HepG2 (cell line): ENCODE measurements around the gene RAC3. TPM values are rescaled to one million over a fixed set of nuclear protein-coding genes. Genes with fewer than 3 reads are reported as not detected.

ENCODE experiments used
- ATAC-seq: fragments of 200-7000 bp; cut with Tn5 transposase; 3 replicates; pipeline ENCODE4 v1.9.1; 2020; ENCODE audit warnings: mild to moderate bottlenecking, moderate library complexity
- BruUV-seq: library from RNA; stranded (reverse); fragments of 400-500 nt; replicated peaks from 2 replicates; lab custom pipeline; 2021; lab: Mats Ljungman, UMichigan
- CTCF ChIA-PET: fragments of 300-600 bp; formaldehyde crosslinking; extraction: SDS; loops from one replicate; lab custom pipeline; 2021; ENCODE audit warnings: low total read pairs, inconsistent platforms, low intra/inter-chr PET ratio; lab: Yijun Ruan, JAX
- POLR2A ChIA-PET: fragments of 350-600 bp; sonication (Branson Sonifier 250); formaldehyde crosslinking; loops from one replicate; lab custom pipeline; 2020; ENCODE audit warnings: antibody characterized with exemption, inconsistent platforms; lab: Yijun Ruan, JAX
- DNase-seq: peaks from one replicate; pipeline ENCODE4 v3.0.0-alpha.2; 2015; ENCODE audit warnings: low spot score
- FAIRE-seq: peaks from 3 replicates; lab custom pipeline; 2011; peaks lifted over from hg19 to GRCh38; lab: Jason Lieb, UNC
- H2AFZ ChIP-seq: one replicate; pipeline ENCODE4 v1.6.1; 2011; ENCODE audit warnings: low read length, inconsistent platforms
- H3K27ac ChIP-seq: fragments of 300-600 bp; 3 replicates; pipeline ENCODE4 v1.8.0; 2011; ENCODE audit warnings: mixed run types, mild to moderate bottlenecking, mixed read lengths, low read length, inconsistent platforms; ENCODE audit not compliant: insufficient read depth; ENCODE audit errors: extremely low read length
- H3K27me3 ChIP-seq, 2 experiments: fragments of 200-600 bp in 1 of 2; 2 replicates in 1 of 2; 3 replicates in 1 of 2; pipeline versions ENCODE4 v1.6.0 to v1.8.0; 2011; ENCODE audit warnings: low read length in 2 of 2, mild to moderate bottlenecking in 2 of 2, moderate library complexity in 2 of 2, inconsistent platforms in 1 of 2; ENCODE audit not compliant: insufficient read depth in 2 of 2, control insufficient read depth in 1 of 2
- H3K36me3 ChIP-seq, 2 experiments: fragments of 200-600 bp in 1 of 2; replicated peaks in 1 of 2; 2 replicates in 1 of 2; 3 replicates in 1 of 2; pipeline versions ENCODE4 v1.5.1 to v1.8.0; 2011; ENCODE audit warnings: low read length in 2 of 2, inconsistent platforms in 1 of 2; ENCODE audit not compliant: insufficient read depth in 2 of 2, control insufficient read depth in 1 of 2
- H3K4me1 ChIP-seq: 2 replicates; pipeline ENCODE4 v1.5.1; 2012; ENCODE audit warnings: low read length, inconsistent platforms; ENCODE audit not compliant: insufficient read depth
- H3K4me2 ChIP-seq: 2 replicates; pipeline ENCODE4 v1.6.0; 2011; ENCODE audit warnings: low read depth, low read length, inconsistent platforms
- H3K4me3 ChIP-seq, 3 experiments: fragments of 200-600 bp in 1 of 3; sonication (generic), shearing (Covaris generic) in 1 of 3; replicated peaks in 1 of 3; 2 replicates each; pipeline ENCODE4 v1.5.1; 2011 to 2016; ENCODE audit warnings: low read length in 3 of 3, inconsistent platforms in 2 of 3, low read depth in 2 of 3, mild to moderate bottlenecking in 2 of 3, control low read depth in 1 of 3, mixed read lengths in 1 of 3; ENCODE audit not compliant: insufficient read depth in 1 of 3
- H3K79me2 ChIP-seq: one replicate; pipeline ENCODE4 v1.6.1; 2011; ENCODE audit warnings: low read length, inconsistent platforms; ENCODE audit not compliant: insufficient read depth
- H3K9ac ChIP-seq: 2 replicates; pipeline ENCODE4 v1.6.0; 2011; ENCODE audit warnings: mild to moderate bottlenecking, low read depth, low read length, inconsistent platforms; ENCODE audit not compliant: insufficient read depth
- H3K9me3 ChIP-seq: 2 replicates; pipeline ENCODE4 v1.5.1; 2012; ENCODE audit warnings: mild to moderate bottlenecking, low read length
- H4K20me1 ChIP-seq: 2 replicates; pipeline ENCODE4 v1.6.0; 2011; ENCODE audit warnings: inconsistent platforms, mild to moderate bottlenecking, low read length, moderate library complexity; ENCODE audit not compliant: insufficient read depth
- ATF1 ChIP-seq: IDR thresholded peaks from 2 replicates; pipeline ENCODE4 v1.6.1; 2016; ENCODE audit warnings: mild to moderate bottlenecking, control low read depth
- ETV5 ChIP-seq: IDR thresholded peaks from 2 replicates; pipeline ENCODE4 v1.6.1; 2018; ENCODE audit warnings: missing biosample characterization, missing genetic modification reagents, inconsistent platforms, borderline replicate concordance
- HIVEP1 ChIP-seq: sonication (generic); formaldehyde crosslinking; IDR thresholded peaks from 2 replicates; pipeline ENCODE4 v1.4.0; 2020; ENCODE audit warnings: mild to moderate bottlenecking, missing genetic modification reagents
- HOXA7 ChIP-seq: sonication (generic); formaldehyde crosslinking; IDR thresholded peaks from 2 replicates; pipeline ENCODE4 v1.8.1; 2022; ENCODE audit warnings: mild to moderate bottlenecking, missing genetic modification reagents, moderate library complexity
- KLF16 ChIP-seq, 2 experiments: sonication (generic) in 1 of 2; formaldehyde crosslinking in 1 of 2; IDR thresholded peaks; 2 replicates each; pipeline versions ENCODE4 v1.6.1 to v1.8.0; 2016 to 2023; ENCODE audit warnings: missing genetic modification reagents in 2 of 2, missing compliant biosample characterization in 1 of 2
- KLF9 ChIP-seq: IDR thresholded peaks from 2 replicates; pipeline ENCODE4 v1.6.1; 2016; ENCODE audit warnings: low read depth
- NFKB2 ChIP-seq: sonication (generic); formaldehyde crosslinking; IDR thresholded peaks from 2 replicates; pipeline ENCODE4 v1.4.0; 2020; ENCODE audit warnings: missing genetic modification reagents, borderline replicate concordance
- NPAS2 ChIP-seq: sonication (generic); formaldehyde crosslinking; IDR thresholded peaks from 2 replicates; pipeline ENCODE4 v1.8.0; 2022; ENCODE audit warnings: mild to moderate bottlenecking, missing genetic modification reagents, borderline replicate concordance
- RARA ChIP-seq: IDR thresholded peaks from 2 replicates; pipeline ENCODE4 v1.6.1; 2016; ENCODE audit warnings: missing genetic modification reagents, missing compliant biosample characterization
- RBFOX2 ChIP-seq: fragments of 200-400 bp; formaldehyde crosslinking; IDR thresholded peaks from 2 replicates; pipeline ENCODE4 v1.6.1; 2017; ENCODE audit warnings: low read depth, mild to moderate bottlenecking, low read length
- RFXANK ChIP-seq: IDR thresholded peaks from 2 replicates; pipeline ENCODE4 v1.6.1; 2016
- SRSF1 ChIP-seq: fragments of 200-400 bp; formaldehyde crosslinking; optimal IDR thresholded peaks from 2 replicates; pipeline ENCODE3; 2017; ENCODE audit warnings: mild to moderate bottlenecking, low read depth, low read length, moderate library complexity
- WGBS: methylation state at CpG from one replicate; pipeline ENCODE4 v1.1.6; 2017; ENCODE audit warnings: low lambda C conversion rate; 5-methylcytosine and 5-hydroxymethylcytosine counted together
- in situ Hi-C: cut with HindIII; loops from 2 replicates; pipeline ENCODE4 v1.10.0; 2017; ENCODE audit warnings: low pct_unique_long_range_greater_than_20kb; ENCODE audit not compliant: extremely low pct_ligation_motif_present
- intact Hi-C: fragments of 100-400 bp; cut with micrococcal nuclease; formaldehyde crosslinking; loops from one replicate; pipeline ENCODE4 v1.10.0; 2022; ENCODE audit not compliant: unreplicated experiment
- polyA plus RNA-seq, 8 experiments: library from polyadenylated mRNA; depleted of rRNA in 3 of 8; stranded (reverse) in 7 of 8; unstranded in 1 of 8; fragments of >200 nt; fragmentation: Illumina TruSeq in 4 of 8; extraction: Trizol in 4 of 8; gene quantifications; 2 replicates each; pipeline versions ENCODE4 v1.2.1 to v1.2.3, GENCODE V29; 2011 to 2016; ENCODE audit warnings: low read depth in 4 of 8, missing spikeins in 1 of 8, mixed read lengths in 1 of 8; ENCODE audit not compliant: insufficient read depth in 1 of 8
- total RNA-seq, 5 experiments: library from RNA; depleted of rRNA; stranded (reverse); fragments of >200 nt; fragmentation: Illumina TruSeq; extraction: Trizol; gene quantifications; 2 replicates each; pipeline ENCODE4 v1.2.3, GENCODE V29; 2016; ENCODE audit warnings: low read depth in 1 of 5
- TF ChIP-seq, protein P1 (sequence below): sonication (generic); formaldehyde crosslinking; IDR thresholded peaks from 2 replicates; pipeline ENCODE4 v1.5.1; 2020; ENCODE audit warnings: mild to moderate bottlenecking, missing genetic modification reagents
- TF ChIP-seq, protein P2 (sequence below): sonication (generic); formaldehyde crosslinking; IDR thresholded peaks from 2 replicates; pipeline ENCODE4 v1.4.0; 2020; ENCODE audit warnings: missing genetic modification reagents
- TF ChIP-seq, protein P3 (sequence below): sonication (generic); formaldehyde crosslinking; IDR thresholded peaks from 2 replicates; pipeline ENCODE4 v1.4.0; 2020; ENCODE audit warnings: low read depth, mild to moderate bottlenecking, missing genetic modification reagents
- TF ChIP-seq, protein P4 (sequence below): sonication (generic); formaldehyde crosslinking; IDR thresholded peaks from 2 replicates; pipeline ENCODE4 v1.4.0; 2020; ENCODE audit warnings: missing genetic modification reagents, borderline replicate concordance

Gene RAC3
- total and polyA plus RNA-seq, 2 of the 13 experiments (the other 11 are each of a cell fraction or from before 2014, with no cell fraction given) = 10.5 to 21.3 TPM

DNA sequence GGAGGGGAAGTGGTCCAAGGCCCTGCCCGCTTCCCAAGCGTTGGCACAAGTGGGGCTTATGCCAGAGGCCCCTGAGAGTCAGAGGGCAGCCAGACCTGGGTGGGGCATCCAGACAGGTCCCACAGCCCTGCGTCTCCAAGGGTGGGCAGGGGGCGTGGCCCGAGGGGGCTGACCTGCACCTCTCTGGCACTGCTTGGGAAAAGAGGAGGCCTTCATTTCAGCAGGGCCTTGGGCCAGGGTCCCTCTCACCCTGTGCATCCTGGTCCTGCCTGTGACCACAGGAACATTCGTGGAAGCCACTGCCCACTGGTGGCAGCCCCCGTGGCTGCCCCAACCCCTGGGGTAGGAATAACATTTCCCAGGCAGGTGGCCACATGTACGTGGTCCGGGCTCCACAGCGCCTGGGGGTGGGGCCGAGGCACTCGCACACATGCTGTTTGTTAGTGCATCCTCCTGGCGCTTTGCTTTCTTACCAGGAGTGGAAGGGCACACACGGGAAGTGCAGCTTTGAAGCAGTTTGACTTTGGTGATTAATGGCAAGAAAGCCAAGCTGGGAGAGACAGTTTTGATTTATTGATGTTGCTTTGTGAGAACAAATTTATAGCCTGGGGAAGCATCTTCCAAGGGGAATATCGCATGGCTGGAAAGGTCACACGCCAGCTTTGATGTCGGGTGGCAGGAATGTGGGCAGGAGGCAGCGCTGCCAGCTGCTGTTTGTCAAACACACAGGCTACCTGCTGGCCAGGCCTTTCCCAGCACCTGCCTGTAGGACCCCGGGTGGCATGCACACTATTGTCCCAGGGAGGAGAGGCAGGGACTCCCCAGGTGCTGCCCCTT is 13.1 kb upstream of the RAC3 start:
- WGBS = 95% methylated on average over 18 of the region's 19 CpGs
- peaks cover 12% of the 10 kb centered on the region in 2 experiments; a peak in 3 of 5 replicates for H3K36me3 ChIP-seq
- DNase-seq (no peak), FAIRE-seq (peak; percentile 46), ATAC-seq (no peak)
- POLR2A ChIA-PET = interaction anchor here (1.0 to 14.1 kb wide), 6 partner anchors 20 to 84 kb away, joined by 3 to 470 read pairs (median 11); partner anchors contain the start of gene NOTUM
- no peaks in the 10 kb centered on the region; a peak in 1 of 5 replicates for H3K27me3 ChIP-seq
- H3K4me1 ChIP-seq = peaks cover 86% of the 10 kb centered on the region
- H4K20me1 ChIP-seq = no peaks in the 10 kb centered on the region; the same call in 1 of the 2 replicates
- CTCF ChIA-PET = interaction anchor here (6.8 kb wide), 1 partner anchor 58 kb away, joined by 181 read pairs; the partner anchor contains the start of gene NOTUM
- BruUV-seq = no TSS peak
- H3K9ac ChIP-seq = no peak overlapping the region
- H3K27ac ChIP-seq = peak overlapping the region; percentile 68
- intact Hi-C loops (no loop called here), in situ Hi-C loops (no loop called here)
- no peak overlapping the region for H3K4me2 ChIP-seq
- H3K9me3 ChIP-seq = no peaks in the 10 kb centered on the region
- H2AFZ ChIP-seq = no peak overlapping the region
- H3K79me2 ChIP-seq = peaks cover 28% of the 10 kb centered on the region
- no peak overlapping the region for H3K4me3 ChIP-seq
- TF ChIP-seq RFXANK (CRISPR knock-in tag) = no peak
- peak; percentile 33 for TF ChIP-seq SRSF1
- TF ChIP-seq, protein P1, sequence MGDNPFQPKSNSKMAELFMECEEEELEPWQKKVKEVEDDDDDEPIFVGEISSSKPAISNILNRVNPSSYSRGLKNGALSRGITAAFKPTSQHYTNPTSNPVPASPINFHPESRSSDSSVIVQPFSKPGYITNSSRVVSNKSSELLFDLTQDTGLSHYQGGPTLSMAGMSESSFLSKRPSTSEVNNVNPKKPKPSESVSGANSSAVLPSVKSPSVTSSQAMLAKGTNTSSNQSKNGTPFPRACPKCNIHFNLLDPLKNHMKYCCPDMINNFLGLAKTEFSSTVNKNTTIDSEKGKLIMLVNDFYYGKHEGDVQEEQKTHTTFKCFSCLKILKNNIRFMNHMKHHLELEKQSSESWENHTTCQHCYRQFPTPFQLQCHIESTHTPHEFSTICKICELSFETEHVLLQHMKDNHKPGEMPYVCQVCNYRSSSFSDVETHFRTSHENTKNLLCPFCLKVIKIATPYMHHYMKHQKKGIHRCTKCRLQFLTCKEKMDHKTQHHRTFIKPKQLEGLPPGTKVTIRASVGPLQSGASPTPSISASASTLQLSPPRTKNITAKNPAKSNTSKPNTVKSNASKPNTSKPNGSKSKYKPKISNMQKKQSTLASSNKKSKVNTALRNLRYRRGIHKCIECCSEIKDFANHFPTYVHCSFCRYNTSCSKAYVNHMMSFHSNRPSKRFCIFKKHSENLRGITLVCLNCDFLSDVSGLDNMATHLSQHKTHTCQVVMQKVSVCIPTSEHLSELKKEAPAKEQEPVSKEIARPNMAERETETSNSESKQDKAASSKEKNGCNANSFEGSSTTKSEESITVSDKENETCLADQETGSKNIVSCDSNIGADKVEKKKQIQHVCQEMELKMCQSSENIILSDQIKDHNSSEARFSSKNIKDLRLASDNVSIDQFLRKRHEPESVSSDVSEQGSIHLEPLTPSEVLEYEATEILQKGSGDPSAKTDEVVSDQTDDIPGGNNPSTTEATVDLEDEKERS (CRISPR knock-in tag) = no peak
- TF ChIP-seq KLF16 (CRISPR knock-in tag; IDR thresholded peaks at IDR 0.05) = no peak
- no peak for TF ChIP-seq NPAS2
- TF ChIP-seq, protein P2, sequence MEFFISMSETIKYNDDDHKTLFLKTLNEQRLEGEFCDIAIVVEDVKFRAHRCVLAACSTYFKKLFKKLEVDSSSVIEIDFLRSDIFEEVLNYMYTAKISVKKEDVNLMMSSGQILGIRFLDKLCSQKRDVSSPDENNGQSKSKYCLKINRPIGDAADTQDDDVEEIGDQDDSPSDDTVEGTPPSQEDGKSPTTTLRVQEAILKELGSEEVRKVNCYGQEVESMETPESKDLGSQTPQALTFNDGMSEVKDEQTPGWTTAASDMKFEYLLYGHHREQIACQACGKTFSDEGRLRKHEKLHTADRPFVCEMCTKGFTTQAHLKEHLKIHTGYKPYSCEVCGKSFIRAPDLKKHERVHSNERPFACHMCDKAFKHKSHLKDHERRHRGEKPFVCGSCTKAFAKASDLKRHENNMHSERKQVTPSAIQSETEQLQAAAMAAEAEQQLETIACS (CRISPR knock-in tag) = no peak
- TF ChIP-seq, protein P3, sequence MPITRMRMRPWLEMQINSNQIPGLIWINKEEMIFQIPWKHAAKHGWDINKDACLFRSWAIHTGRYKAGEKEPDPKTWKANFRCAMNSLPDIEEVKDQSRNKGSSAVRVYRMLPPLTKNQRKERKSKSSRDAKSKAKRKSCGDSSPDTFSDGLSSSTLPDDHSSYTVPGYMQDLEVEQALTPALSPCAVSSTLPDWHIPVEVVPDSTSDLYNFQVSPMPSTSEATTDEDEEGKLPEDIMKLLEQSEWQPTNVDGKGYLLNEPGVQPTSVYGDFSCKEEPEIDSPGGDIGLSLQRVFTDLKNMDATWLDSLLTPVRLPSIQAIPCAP (CRISPR knock-in tag) = no peak
- TF ChIP-seq, protein P4, sequence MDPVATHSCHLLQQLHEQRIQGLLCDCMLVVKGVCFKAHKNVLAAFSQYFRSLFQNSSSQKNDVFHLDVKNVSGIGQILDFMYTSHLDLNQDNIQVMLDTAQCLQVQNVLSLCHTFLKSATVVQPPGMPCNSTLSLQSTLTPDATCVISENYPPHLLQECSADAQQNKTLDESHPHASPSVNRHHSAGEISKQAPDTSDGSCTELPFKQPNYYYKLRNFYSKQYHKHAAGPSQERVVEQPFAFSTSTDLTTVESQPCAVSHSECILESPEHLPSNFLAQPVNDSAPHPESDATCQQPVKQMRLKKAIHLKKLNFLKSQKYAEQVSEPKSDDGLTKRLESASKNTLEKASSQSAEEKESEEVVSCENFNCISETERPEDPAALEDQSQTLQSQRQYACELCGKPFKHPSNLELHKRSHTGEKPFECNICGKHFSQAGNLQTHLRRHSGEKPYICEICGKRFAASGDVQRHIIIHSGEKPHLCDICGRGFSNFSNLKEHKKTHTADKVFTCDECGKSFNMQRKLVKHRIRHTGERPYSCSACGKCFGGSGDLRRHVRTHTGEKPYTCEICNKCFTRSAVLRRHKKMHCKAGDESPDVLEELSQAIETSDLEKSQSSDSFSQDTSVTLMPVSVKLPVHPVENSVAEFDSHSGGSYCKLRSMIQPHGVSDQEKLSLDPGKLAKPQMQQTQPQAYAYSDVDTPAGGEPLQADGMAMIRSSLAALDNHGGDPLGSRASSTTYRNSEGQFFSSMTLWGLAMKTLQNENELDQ (CRISPR knock-in tag) = no peak
- no peak for TF ChIP-seq HIVEP1 (CRISPR knock-in tag)
- TF ChIP-seq ETV5 (CRISPR knock-in tag) = no peak
- TF ChIP-seq NFKB2 (CRISPR knock-in tag) = no peak
- no peak for TF ChIP-seq RARA (CRISPR knock-in tag)
- no peak for TF ChIP-seq HOXA7 (CRISPR knock-in tag)
- TF ChIP-seq ATF1 (CRISPR knock-in tag) = no peak
- TF ChIP-seq KLF9 (CRISPR knock-in tag) = no peak
- peak; percentile 71 for TF ChIP-seq RBFOX2
